HG03280 (cell line): ENCODE data around the gene NKAIN2.

ENCODE experiments used
- ATAC-seq: cut with Tn5 transposase; IDR thresholded peaks from one replicate; pipeline ENCODE4 v1.9.1; 2021; ENCODE audit warnings: mild to moderate bottlenecking, moderate library complexity; ENCODE audit not compliant: unreplicated experiment

NKAIN2 gene

GRCh38 chr6:124793398-124793797 lies 989.7 kb downstream of the NKAIN2 start:
- ATAC-seq, result no peak

GRCh38 chr6:124795643-124796463 lies 992.2 kb downstream of the NKAIN2 start:
- ATAC-seq, result no peak

- no peak for ATAC-seq
Observed at GRCh38 chr6:124796464-124796970, 992.9 kb downstream of the NKAIN2 start.

- no peak for ATAC-seq
Observed at GRCh38 chr6:124797224-124797623, 993.6 kb downstream of the NKAIN2 start.

- ATAC-seq, result no peak
Observed at GRCh38 chr6:124798942-124799496, 995.4 kb downstream of the NKAIN2 start.

GRCh38 chr6:124799638-124800037 lies 996.0 kb downstream of the NKAIN2 start:
- no peak for ATAC-seq

- ATAC-seq, result no peak
Observed at GRCh38 chr6:124800222-124800621, 996.6 kb downstream of the NKAIN2 start.

- ATAC-seq, result no peak
Observed at GRCh38 chr6:124812067-124812466, 1008.4 kb downstream of the NKAIN2 start.

- ATAC-seq, result no peak
Observed at GRCh38 chr6:124819346-124819745, 1015.7 kb downstream of the NKAIN2 start.

- no peak for ATAC-seq
Observed at GRCh38 chr6:124822204-124822613, 1018.5 kb downstream of the NKAIN2 start.

GRCh38 chr6:124822721-124823120 lies 1019.1 kb downstream of the NKAIN2 start:
- no peak for ATAC-seq

GRCh38 chr6:124823240-124824111 lies 1019.8 kb downstream of the NKAIN2 start:
- no peak for ATAC-seq

- ATAC-seq, result no peak
Observed at GRCh38 chr6:124825564-124825963, 1021.9 kb downstream of the NKAIN2 start.

GRCh38 chr6:124829822-124830221 lies 1026.2 kb downstream of the NKAIN2 start:
- no peak for ATAC-seq

GRCh38 chr6:124830506-124830905 lies 1026.8 kb downstream of the NKAIN2 start:
- ATAC-seq, result no peak

- ATAC-seq, result no peak
Observed at GRCh38 chr6:124854338-124854922, 1050.8 kb downstream of the NKAIN2 start.

GRCh38 chr6:124857746-124858145 lies 1054.1 kb downstream of the NKAIN2 start:
- ATAC-seq, result no peak

GRCh38 chr6:124858564-124858963 lies 1054.9 kb downstream of the NKAIN2 start:
- ATAC-seq, result no peak

GRCh38 chr6:124859366-124859765 lies 1055.7 kb downstream of the NKAIN2 start:
- no peak for ATAC-seq

- no peak for ATAC-seq
Observed at GRCh38 chr6:124866040-124866439, 1062.4 kb downstream of the NKAIN2 start.

GRCh38 chr6:124867121-124867520 lies 1063.5 kb downstream of the NKAIN2 start:
- ATAC-seq, result no peak
